Medulla oblongata (tissue), 1 donor: ENCODE measurements around the gene CTBS.

Source experiments
- DNase-seq: peaks from one replicate; pipeline ENCODE4 v3.0.0-alpha.2; 2015; ENCODE audit errors: extremely low spot score

CTBS gene

GRCh38 chr1:84506002-84506728 is 68.1 kb downstream of the CTBS start, which contains the start of the genes GNG5 and SPATA1:
GNG5 (minus strand) TSS chr1:84506581; CDS start chr1:84506091, 490 bp downstream.
SPATA1 (plus strand) TSS chr1:84506386; CDS start chr1:84516360, 9,974 bp downstream.
- DNase-seq = peak; percentile 98

GRCh38 chr1:84505493-84506001 is 68.7 kb downstream of the CTBS start:
- peak; percentile 49 for DNase-seq

GRCh38 chr1:84504580-84505492 is 69.4 kb downstream of the CTBS start:
- DNase-seq = peak; percentile 35

- DNase-seq = no peak
These were observed 71.3 kb downstream of the CTBS start for GRCh38 chr1:84502927-84503326.
